NCI-H69 (cell line): ENCODE measurements around the gene FXYD2.
A peak's percentile ranks its signal among the peaks of the same experiment; 100 is the strongest.

Source experiments
- DNase-seq: peaks from one replicate; lab custom pipeline; 2025; lab: John Stamatoyannopoulos, UW

Gene FXYD2

DNA sequence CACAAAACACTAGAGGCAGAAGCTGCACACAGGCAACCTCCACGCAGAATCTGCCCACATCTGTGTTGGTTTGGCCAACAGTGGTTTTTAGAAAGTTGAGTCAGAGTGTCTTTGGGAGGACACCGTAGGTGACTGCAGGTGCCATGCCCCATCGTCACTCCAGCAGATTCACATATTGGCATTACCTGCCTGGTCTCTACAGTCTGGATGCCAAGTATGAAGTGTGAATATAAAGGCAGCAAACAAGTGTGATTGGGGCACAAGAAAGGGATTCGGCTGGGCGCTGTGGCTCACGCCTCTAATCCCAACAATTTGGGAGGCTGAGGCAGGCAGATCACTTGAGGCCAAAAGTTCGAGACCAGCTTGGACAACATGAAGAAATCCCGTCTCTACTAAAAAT, 11.0 kb upstream of the FXYD2 start:
- DNase-seq: no peak

DNA sequence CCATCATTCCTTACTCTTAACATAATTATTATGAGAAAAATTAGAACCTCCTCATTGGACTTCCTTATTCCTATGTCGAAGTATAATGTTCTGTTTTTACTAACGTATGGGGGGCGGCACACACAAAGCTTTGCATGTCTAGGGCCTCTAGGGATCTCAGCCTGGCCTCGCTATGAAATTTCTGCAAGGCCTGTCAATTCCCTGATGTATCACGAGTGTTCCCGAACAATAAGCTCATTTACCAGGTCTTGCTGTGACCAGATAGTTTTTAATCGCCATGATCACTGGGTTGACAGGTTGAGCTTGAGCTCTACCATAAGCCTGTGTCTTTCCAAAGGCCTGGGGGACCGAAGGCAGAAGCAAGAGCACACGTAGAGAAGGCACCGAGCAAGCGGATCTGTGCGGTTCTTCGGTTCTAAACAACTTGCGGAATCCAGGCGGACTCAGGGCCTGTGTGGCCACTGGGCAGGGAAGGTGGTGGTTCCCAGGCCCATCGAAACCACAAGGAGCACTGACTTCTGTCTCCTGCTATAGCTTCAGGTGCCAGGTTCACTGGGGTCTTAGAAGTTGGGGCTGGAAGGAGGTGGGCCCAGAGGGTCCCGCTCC, 10.4 kb upstream of the FXYD2 start:
- DNase-seq: no peak

DNA sequence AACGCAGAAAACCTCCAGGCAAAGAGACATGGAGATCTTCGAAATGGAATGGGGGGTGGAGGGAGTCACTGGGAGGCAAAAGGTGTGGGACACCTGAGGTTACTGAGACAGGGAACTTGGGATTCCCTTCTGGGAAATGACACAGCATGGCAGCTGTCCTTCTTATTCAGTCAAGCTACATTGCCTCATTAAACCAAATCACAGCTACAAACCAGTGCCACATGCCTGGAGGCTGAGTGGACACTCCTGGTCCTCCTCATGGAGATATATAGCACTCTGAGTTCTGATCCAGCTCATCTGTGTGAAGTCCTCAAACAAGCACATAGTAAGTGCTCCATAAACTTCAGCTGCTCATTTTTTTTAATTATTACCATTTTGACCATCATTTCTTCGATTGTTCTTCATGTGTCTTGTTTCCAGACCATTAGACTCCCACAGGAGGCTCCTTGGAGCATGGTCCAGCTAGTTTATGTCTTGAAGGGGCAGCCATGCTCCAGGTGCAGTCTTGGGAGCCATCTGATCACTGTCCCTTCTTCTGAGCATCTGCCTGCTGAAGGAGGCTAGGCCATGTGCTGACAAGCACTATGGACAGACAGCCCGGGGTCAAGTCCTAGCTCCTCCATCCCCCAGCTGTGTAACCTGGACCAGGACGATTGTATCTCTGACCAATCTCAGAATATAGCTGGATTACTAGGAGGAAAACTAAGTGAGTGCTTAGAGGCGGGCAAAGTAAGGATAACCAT, 9.7 kb upstream of the FXYD2 start:
- DNase-seq: peak; percentile 56

DNA sequence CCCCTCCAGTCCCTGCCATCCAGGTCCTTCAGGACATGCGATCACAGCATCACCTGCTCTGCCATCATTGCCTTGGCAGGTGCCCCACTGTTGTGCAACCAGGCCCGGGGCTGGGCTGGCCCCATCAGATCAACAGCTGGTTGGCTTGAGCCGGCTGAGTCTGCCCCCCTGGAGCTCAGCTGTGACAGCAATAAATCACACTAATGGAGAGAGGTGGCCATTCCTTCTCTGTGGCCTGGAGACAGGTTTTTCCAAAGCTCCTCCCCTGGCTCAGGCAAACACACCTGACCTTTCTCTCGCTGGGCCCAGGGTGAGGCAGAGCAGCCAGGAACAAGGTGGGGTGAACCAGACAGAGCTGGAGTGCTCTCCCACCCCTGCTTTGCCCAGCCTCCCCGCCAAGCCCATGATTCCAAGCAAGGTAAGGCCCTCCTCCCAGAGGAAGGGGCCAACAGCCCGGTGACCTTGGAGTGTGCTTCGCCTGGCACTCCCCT, 8.9 kb upstream of the FXYD2 start:
- peak; percentile 99 for DNase-seq

DNA sequence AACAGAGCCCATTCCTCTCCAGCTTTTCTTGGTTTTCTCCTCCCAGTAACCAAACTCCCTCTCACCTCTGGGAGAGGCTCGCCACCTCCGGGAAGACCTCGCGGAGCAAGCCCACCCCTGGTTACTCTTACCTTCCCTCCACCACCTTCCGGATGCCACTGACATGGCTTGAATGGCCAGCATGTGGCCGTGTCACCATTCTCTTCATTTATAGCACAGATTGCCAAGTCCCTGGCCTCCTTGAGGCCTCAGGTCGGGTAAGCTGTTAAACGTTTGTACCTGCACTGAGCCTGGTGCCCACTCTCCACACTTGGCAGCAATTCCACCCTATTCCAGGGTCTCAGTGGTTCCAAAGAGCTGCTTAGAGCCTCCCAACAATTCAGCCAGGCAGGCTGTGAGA, 8.0 kb upstream of the FXYD2 start:
- DNase-seq: no peak

DNA sequence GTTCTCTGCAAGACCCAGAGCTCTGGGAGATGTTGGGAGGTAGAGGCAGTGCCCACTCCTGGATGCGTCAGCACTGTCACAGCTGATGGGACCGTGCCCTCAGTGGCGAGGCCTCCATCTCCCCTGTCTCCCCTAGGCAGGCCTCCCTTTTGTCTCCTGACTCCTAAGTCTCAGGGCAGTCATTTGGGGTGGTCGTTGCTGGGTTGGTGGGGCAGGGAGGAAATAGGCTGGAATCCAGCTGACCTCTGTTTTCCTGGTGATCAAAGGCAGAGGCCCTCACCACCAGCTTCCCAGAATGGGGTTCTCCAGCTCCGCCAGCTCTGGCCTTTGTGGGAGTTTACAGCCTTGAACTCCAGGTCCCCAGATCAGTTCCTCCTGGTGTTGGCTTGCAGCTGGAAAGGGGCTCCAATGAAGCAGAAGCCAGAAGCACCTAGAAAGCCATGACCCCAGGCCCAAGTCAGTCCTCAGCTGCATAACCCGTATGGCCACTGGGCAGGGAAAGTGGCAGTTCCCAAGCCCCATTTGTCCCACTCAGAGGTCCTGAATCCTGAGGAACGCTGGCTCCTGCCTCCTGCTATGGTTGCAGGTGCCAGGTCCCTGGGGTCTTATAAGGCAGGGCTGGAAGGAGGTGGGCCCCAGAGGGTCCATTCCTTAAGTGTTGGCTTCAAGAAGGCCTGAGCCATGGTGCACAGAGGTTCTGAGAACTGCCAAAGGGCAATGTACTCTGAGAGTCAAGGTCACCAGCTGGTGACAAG, 7.3 kb upstream of the FXYD2 start:
- no peak for DNase-seq

DNA sequence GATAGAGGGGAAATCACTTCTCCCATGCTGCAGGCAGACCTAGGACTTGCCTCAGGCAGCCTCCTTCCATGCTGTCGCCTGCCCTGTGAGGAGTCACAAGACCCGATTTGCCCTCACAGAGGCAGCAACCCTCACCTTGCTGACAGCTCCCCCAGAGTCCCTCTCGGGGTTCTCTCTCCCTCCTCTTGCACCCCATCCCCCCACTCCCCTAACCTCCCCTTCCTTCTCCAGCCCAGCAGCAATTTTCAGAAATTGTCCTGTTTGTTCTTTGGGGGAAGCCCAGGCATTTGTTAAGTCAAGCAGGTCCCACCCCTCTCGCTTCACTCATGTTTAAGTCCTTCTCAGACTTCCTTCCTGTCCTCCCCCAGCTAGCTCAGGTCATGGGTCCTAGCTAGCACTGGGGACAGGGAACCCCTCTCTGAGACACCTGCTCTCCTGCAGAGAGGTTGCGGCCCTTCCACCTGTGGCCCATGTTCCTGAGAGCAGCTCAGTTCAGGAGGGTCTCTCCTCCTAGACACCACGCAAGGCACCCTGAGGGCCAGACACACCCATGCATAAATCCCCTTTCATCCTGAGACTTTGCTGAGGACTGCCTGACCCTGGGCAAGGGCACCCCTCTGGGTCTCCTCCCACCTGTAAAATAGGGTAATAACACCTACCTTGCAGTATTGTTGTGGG, 6.3 kb upstream of the FXYD2 start:
- DNase-seq: peak; percentile 72

DNA sequence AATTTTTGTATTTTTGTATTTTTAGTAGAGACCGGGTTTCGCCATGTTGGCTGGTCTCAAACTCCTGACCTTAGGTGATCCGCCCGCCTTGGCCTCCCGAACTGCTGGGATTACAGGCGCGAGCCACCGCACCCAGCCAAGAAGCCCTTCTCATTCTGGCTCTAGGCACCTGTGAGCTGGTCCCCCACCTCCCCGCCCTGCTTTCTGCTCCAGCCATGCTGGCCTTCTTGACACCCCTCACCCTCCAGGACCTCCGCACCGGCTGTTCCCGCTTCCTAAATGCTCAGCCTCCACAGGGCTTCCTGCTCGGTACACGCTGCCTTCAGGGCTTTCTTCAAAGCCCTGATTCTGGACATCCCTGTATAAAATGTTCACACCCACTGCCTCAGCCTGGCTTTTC, 5.5 kb upstream of the FXYD2 start:
- DNase-seq: peak; percentile 36

DNA sequence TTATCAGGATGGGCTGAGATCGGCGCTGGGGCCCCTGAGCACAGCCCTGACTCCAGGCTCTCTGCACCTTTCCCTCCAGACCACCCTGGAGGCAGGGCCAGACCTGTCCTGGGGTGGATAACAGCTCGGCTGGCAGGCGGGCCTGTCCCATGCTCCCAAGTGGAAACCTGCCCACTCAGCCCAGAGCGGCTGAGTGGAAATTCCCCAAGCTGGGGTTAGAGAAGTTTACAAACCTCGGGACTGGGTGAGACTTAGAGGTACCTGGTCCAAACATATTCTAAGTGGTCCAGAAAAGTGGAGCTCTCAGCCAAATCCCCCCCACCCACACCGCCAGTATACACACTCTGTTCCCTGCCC, 4.8 kb upstream of the FXYD2 start:
- DNase-seq: no peak

DNA sequence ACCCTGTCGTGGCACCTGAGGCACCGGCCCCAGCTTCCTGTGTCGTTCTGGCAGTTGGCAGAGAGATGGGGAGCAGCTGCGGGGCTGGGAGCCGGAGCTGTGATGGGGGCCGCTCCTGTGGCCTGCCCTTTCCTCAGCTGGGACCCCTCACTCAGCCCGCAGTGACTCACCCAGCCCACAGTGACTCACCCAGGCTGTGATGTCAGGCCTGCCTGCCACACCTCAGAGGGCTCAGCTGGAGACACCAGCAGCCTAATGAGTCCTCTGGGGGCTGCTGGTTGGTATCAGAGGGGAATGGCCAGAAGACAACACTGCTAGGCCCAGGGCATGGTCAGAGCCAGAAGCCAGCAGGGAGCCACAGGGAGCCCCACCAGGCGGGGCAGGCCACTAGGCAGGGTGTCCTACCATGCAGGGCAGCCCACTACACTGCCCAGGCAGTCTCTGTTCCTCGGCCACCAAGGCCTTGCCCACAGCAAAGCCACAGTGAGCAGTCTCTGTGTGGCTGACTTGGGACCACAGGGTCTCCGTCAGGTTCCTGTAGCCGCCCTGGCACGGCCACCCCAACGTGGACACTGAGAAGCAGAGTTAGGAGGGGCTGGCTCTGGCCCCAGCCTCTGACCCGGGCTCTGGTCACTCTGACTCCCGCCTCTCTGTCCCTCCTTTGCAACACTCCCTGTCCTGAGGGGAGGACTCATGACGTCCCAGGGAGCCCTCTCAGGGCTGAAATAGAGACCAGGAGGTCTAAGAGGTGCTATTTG, 4.2 kb upstream of the FXYD2 start:
- peak; percentile 79 for DNase-seq

DNA sequence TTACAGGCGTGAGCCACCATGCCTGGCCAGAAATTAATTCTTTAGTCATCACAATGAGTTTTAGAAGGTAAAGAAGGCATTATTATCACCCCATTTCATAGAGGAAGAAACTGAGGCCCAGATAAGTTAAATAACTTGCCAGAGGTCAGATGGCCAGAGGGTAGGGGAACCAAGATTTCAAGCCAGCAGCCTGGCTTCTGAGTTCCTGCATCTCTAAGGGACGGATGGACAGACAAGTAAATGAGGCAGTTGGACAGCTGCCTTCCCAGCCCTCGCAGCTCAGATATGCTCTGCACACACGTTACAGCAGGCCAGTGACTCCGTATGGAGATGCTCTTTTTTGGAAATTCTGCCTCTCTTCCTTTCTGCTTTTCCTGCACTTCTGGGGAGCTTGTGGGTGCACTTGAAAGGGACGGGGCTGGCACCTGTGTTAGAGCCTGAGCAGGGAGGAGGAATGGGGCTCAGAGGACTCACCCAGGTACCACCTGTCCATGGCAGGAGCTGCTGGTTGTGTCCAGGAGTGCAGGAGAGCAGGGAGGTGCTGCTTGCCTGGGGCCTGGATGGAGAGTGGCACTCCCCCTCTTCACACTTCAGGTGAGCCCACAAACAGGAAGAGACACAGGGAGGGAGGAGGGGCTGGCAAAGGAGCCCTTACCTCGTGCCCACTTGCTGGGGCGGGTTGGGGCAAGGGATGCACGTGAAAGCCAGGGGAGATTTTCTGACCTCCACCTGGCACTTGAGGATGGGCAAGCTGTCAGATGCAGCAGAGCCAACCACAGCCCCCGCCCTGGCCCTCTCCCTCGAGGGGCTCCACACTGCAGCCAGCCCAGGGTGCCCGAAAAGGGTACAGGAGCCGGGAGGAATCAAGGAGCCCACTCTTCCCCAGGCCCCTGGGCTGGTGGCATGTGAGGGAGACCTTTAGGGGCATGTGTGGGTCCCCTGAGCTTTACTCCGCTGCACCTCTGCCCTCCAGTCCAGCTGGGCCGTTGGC, 3.3 kb upstream of the FXYD2 start:
- DNase-seq: peak; percentile 61

DNA sequence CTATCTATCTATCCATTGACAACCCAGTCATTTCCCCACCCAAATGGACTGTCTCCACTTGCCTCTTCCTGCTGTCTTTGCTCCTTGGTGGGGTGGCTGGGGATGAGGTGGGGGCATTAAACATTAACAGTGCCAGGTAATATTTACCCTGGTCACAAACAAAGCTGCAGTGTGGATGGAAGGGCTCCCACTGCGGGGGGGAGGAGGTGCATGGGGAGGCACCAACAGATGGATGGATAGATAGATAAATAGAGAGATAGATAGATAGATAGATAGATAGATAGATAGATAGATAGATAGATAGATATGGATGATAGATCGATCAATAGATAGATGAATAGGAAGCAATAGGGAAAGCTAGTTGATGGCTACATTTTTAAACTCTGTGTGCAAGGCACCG, 2.3 kb upstream of the FXYD2 start:
- DNase-seq: peak; percentile 36

DNA sequence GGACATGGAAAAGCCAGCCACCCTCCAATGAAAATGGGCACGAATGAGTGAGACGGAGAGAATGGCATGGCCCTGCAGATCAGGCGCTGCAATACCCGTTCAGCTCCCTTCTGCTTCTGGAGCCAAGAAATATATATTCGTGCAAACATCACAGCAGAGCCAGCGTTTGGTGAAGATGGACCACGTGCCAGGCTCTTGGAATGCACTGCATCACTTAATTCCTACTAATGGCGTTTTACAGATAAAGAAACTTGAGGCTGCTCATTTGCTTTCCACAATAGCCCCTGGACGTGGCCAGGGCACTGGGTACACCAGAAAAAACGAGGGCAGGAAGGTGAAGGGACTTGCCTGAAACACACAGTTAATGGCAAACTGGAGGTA, 1.6 kb upstream of the FXYD2 start:
- DNase-seq: no peak

DNA sequence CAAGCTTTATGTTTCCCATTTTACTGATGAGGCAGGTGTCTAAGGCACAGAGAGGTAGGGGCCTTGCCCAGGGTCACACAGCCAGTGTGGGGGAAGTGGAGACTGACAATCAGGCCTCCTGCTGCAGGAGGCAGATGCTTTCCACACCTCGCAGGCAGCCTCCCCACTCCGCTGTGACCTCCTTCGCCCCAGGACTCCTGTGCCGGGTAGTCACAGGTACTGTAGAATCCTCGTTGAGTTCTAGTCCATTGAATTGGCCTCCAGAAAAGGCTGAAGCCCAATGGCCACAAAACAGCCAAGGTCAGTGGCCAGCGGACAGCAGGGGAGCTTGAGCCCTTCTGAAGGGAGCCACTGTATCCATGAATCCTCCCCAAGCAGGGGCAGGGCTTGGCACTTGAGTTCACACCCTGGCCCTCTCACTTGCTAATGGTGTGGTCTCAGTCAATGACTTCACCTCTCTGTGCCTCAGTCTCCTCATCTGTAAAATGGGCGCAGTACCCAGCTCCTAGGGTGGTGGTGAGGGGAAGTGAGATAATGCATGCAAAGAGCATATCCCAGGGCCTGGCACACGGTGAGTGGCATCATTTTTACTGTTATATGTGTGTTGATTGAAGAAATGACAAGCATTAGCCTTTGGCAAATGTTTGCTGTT, 1.1 kb upstream of the FXYD2 start:
- DNase-seq: no peak

DNA sequence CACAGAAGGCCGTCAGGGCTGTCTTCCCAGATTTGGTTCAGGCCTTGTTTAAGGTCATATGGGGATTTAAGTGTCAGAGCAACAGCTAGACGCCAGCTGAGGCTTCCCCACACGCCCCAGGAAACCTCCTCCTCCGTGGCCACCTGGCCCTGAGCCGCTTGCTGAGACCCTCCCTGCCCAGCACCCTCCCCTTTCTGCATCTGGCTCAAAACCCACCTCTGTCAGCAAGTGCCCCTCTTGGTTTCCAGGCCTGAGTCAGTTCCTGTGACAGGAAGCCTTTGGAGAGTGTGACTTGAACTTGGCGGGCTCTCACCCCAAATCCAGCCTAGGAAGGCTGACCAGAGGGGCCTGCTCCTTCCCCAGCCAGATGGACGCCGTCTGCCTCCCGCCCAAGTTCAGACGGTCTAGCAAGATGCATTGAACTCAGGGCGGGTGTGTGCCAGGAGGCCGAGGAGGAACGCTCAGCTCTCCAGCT, 561 bp downstream of the FXYD2 start:
- peak; percentile 62 for DNase-seq

DNA sequence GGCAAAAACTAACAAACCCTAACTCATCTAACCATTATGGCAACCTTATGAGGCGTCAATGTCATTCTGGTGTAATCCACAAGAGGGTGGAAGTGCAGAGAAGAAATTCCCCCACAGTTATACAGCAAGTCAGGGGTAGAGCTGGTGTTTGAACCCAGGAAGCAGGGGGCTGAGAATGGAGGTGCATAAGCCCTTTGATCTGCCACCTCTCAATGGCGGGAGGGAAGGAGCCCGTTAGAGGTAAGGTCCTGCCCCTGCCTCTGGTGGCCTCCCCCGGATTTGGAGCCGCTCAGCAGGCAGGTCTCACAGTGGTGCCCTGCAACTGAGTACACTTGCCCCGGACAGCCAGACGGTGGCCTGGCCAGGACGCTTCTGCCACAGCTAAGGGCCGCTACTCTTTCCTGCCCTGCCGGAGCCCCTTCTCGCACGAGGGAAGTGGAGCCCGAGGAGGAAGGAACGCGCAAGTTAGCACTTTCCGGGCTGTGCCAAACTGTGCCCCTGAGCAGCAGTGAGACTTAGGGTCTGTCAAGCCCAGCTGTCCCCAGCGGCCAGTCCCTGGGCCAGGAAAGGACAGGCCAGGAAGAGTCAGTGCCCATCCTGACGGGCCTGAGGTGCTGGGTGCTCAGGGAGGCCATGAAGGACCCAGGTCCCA, 1.1 kb downstream of the FXYD2 start:
- peak; percentile 65 for DNase-seq

DNA sequence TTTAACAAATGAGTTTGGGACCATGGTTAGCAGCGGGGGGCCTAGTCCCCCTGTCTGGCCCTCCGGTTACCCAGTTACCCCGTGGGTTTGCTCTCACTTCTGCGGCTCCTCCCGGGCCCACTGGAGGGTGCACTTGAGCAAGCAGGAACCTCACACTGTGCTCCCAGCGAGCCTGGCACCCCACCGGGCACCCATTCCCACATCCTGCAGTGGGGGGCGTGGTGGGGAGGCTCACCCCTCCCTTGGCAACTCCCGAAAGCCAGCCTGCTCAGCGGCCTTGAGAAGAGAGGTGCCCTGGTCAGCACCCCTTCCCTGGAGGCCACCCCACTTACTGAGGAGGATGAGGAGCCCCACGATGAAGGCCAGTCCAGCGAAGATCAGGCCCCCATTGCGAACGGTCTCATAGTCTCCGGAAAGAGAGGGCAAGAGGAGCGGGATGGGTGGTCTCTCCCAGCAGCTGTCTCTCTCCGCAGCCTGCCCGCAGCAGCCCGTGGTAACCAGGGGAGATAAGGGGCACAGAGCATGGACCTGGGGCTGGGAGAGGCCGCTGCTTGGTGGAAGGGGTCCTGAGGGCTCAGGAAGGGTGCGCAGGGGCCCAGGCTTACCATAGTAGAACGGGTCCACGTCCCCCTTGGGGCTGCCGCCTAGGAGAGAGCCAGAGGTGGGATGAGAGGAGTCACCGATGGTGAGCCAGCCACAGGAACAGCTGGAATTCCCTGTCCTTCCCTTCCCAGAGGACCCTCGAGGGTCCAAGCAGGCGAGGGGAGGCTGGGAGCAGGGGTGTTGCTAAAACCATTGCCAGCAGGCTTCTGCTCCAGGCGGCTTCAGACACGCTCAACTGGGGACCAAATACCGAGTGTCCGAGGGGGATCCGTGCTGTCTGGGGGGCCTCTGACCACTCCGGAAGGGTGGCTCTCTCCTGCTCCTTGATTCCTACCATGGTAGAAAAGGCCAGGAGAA, 2.2 kb downstream of the FXYD2 start:
- DNase-seq: peak; percentile 83

DNA sequence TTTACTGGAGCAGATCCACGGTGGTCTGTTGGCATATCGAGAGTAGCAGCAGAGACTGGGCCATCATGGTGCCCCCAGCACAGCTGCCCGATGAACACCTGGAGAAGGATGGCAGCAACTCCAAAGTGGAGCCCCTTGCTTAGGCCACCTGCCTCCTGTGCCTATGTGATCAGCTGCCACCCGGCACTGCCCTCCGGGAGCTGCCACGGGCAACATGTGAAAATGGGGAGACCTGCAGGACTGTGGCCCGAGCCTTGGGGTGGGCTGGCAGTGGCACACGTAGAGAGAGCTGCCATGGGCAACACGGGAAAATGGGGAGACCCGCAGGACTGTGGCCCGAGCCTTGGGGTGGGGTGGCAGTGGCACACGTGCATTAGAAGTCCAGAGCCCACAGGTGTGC, 3.1 kb downstream of the FXYD2 start:
- no peak for DNase-seq
